Ovary (tissue), 9 donors: ENCODE data around the gene PPP1R9A. TPM values are rescaled to one million over a fixed set of nuclear protein-coding genes. Genes with fewer than 3 reads are reported as not detected.

Experiments used
- DNase-seq, 5 donors: peaks; one replicate each; pipeline ENCODE4 v3.0.0-alpha.2; 2019 to 2020
- H3K27ac ChIP-seq, 2 donors: fragments of 200-600 bp; one replicate each; pipeline versions ENCODE4 v1.5.1 to v1.8.0; 2019 to 2022
- H3K27me3 ChIP-seq: fragments of 200-600 bp; one replicate; pipeline ENCODE4 v1.8.0; 2022
- H3K36me3 ChIP-seq: fragments of 200-600 bp; sonication (generic); one replicate; pipeline ENCODE4 v1.5.1; 2019
- H3K4me1 ChIP-seq: one replicate; pipeline ENCODE4 v1.8.1; 2013; ENCODE audit warnings: mild to moderate bottlenecking, moderate library complexity; ENCODE audit not compliant: insufficient read depth
- H3K4me3 ChIP-seq: fragments of 200-600 bp; sonication (generic); one replicate; pipeline ENCODE4 v1.5.1; 2017
- H3K9me3 ChIP-seq, 2 donors: fragments of 200-600 bp in 1 of 2; sonication (generic) in 1 of 2; one replicate each; pipeline versions ENCODE4 v1.5.1 to v1.8.1; 2013 to 2019; ENCODE audit warnings: mild to moderate bottlenecking in 1 of 2, moderate library complexity in 1 of 2
- CTCF ChIP-seq, 3 donors: fragments of 450-650 bp in 2 of 3; fragments of 200-600 bp in 1 of 3; IDR thresholded peaks; one replicate each; pipeline versions ENCODE4 v1.5.1 to v1.8.0; 2016 to 2022; ENCODE audit warnings: antibody characterized with exemption in 3 of 3, mild to moderate bottlenecking in 1 of 3
- EP300 ChIP-seq: sonication (generic); formaldehyde crosslinking; IDR thresholded peaks from one replicate; pipeline ENCODE4 v1.6.1; 2017; ENCODE audit warnings: antibody characterized with exemption
- POLR2A ChIP-seq: fragments of 450-650 bp; IDR thresholded peaks from one replicate; pipeline ENCODE4 v1.6.1; 2017; ENCODE audit warnings: antibody characterized with exemption, mild to moderate bottlenecking, moderate library complexity
- WGBS, 3 donors: extraction: QIAGEN DNeasy Blood & Tissue Kit in 1 of 3; methylation state at CpG; one replicate each; pipeline versions ENCODE4 v1.1.5 to v1.1.7; 2013 to 2017; 5-methylcytosine and 5-hydroxymethylcytosine counted together
- intact Hi-C, 4 donors: fragments of 100-400 bp; cut with DNase I; formaldehyde crosslinking; loops; one replicate each; pipeline versions ENCODE4 v1.11.0 to v1.15.1; 2022 to 2023
- polyA plus RNA-seq, 2 donors: library from polyadenylated mRNA; stranded (reverse); fragments of 200-250 nt in 1 of 2; fragments of 350-450 nt in 1 of 2; fragmentation: Illumina TruSeq in 1 of 2; extraction: RNeasy Lipid Tissue Mini Kit (QIAGEN cat#74804) in 1 of 2; gene quantifications; one replicate each; pipeline ENCODE4 v1.2.3, GENCODE V29; 2013 to 2014
- total RNA-seq, 7 donors: library from RNA; depleted of rRNA in 2 of 7; stranded (reverse); fragments of >200 nt in 2 of 7; fragmentation: NEBNext Ultra II Directional in 3 of 7; extraction: Animal tissue kit (Norgen Biotek cat#: 25700) in 3 of 7; gene quantifications; one replicate each; pipeline versions ENCODE4 v1.1.0 to v1.2.4, GENCODE V29; 2016 to 2023
- donor health status: DM: no; HTN: no; CAD: no; lungs with moderate emphysema.
- donor health status: DM: no; HTN: no; CAD: no.
- donor health status: Bipolar disorder and iron deficiency.
- donor health status: DM: yes; HTN: yes; CAD: no.
- donor health status: DM: no; HTN: no; CAD: no.
- donor health status: DM: yes; HTN: yes; CAD: no.

The PPP1R9A gene
- total and polyA plus RNA-seq, 9 donors = 2.4 to 32.2 (median 11.2) TPM

DNA sequence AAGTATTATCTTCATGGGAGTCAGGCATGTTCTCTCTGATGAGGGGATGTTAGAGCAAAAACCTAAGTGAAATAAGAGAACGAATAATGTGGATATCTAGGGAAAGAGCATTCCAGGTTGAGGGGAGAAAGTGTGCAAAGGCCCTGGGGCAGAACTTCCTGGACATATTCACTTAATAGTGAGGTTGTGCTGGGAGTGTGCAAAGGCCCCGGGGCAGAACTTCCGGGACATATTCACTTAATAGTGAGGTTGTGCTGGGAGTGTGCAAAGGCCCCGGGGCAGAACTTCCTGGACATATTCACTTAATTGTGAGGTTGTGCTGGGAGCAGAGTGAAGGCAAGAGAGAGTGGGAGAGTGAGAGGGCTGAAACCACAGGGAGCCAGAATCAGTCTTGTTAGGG lies 405.2 kb downstream of the PPP1R9A start:
- no peaks in the 10 kb centered on the region for H3K9me3 ChIP-seq
- no peaks in the 10 kb centered on the region for H3K36me3 ChIP-seq
- TF ChIP-seq EP300 (no peak), CTCF (IDR thresholded peaks at IDR 0.05) (no peak), POLR2A (no peak)
- H3K27ac ChIP-seq = no peak overlapping the region
- H3K4me1 ChIP-seq = no peaks in the 10 kb centered on the region
- intact Hi-C loops = no loop called here
- H3K4me3 ChIP-seq = no peak overlapping the region
- no peak for DNase-seq
- H3K27me3 ChIP-seq = no peaks in the 10 kb centered on the region
- WGBS, 3 donors = 80 to 94% (median 92%) methylated on average over 4 of the region's 4 CpGs

- DNase-seq = no peak
- Histone ChIP-seq H3K9me3 (no peaks in the 10 kb centered on the region), H3K27ac (no peak overlapping the region), H3K36me3 (no peaks in the 10 kb centered on the region), H3K27me3 (no peaks in the 10 kb centered on the region), H3K4me3 (no peak overlapping the region), H3K4me1 (no peaks in the 10 kb centered on the region)
- TF ChIP-seq POLR2A (no peak), EP300 (no peak), CTCF (IDR thresholded peaks at IDR 0.05) (no peak)
- intact Hi-C loops = no loop called here
- 81 to 85% (median 84%) methylated on average over 2 of the region's 2 CpGs for WGBS, 3 donors
Observed at GRCh38 chr7:95316588-95316987, 409.2 kb downstream of the PPP1R9A start.

DNA sequence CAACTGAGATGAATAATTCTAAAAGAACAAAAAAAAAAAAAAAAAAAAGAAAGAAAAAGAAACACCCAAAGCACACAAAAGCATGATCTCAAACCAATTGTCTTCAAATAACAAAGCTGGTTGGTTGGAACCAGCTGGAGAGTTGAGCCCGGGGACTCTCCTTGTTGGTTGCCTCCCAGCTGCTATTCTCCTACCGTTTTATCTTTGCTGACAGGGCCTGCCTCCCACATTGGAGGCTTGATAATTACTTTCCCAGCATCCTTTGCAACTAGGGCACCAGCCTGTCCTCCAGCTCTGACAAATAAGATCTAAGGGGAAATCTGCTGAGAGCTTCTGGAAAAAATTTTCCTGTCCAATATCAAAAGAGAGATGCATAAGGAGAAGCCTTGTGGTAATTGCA lies 410.2 kb downstream of the PPP1R9A start:
- H3K27ac ChIP-seq = no peak overlapping the region
- no peak overlapping the region for H3K4me3 ChIP-seq
- TF ChIP-seq CTCF (IDR thresholded peaks at IDR 0.05) (no peak), POLR2A (no peak), EP300 (no peak)
- no peaks in the 10 kb centered on the region for H3K9me3 ChIP-seq
- H3K4me1 ChIP-seq = no peaks in the 10 kb centered on the region
- H3K36me3 ChIP-seq = no peaks in the 10 kb centered on the region
- no peak for DNase-seq
- intact Hi-C loops = no loop called here
- 9 to 20% (median 19%) methylated on average over 2 of the region's 2 CpGs for WGBS, 3 donors
- H3K27me3 ChIP-seq = no peaks in the 10 kb centered on the region

- H3K27me3 ChIP-seq = no peaks in the 10 kb centered on the region
- intact Hi-C loops = no loop called here
- no peaks in the 10 kb centered on the region for H3K4me1 ChIP-seq
- TF ChIP-seq EP300 = no peak
- TF ChIP-seq POLR2A = no peak
- TF ChIP-seq CTCF (IDR thresholded peaks at IDR 0.05) = no peak
- no peak overlapping the region for H3K27ac ChIP-seq
- 77 to 82% (median 81%) methylated on average over 3 of the region's 3 CpGs for WGBS, 3 donors
- no peaks in the 10 kb centered on the region for H3K36me3 ChIP-seq
- no peaks in the 10 kb centered on the region for H3K9me3 ChIP-seq
- no peak for DNase-seq
- H3K4me3 ChIP-seq = no peak overlapping the region
Observed at GRCh38 chr7:95317966-95318365, 410.6 kb downstream of the PPP1R9A start.
